Eye (tissue), 1 donor: Measurements from ENCODE around the gene AXDND1.
"Not testable (repeated sequence)": the region's sequence is repeated elsewhere in the genome, so short reads cannot be mapped to it uniquely, and the experiment has no call there.

Source experiments
- DNase-seq: peaks from one replicate; pipeline ENCODE4 v3.0.0-alpha.2; 2015

The AXDND1 gene, protein sequence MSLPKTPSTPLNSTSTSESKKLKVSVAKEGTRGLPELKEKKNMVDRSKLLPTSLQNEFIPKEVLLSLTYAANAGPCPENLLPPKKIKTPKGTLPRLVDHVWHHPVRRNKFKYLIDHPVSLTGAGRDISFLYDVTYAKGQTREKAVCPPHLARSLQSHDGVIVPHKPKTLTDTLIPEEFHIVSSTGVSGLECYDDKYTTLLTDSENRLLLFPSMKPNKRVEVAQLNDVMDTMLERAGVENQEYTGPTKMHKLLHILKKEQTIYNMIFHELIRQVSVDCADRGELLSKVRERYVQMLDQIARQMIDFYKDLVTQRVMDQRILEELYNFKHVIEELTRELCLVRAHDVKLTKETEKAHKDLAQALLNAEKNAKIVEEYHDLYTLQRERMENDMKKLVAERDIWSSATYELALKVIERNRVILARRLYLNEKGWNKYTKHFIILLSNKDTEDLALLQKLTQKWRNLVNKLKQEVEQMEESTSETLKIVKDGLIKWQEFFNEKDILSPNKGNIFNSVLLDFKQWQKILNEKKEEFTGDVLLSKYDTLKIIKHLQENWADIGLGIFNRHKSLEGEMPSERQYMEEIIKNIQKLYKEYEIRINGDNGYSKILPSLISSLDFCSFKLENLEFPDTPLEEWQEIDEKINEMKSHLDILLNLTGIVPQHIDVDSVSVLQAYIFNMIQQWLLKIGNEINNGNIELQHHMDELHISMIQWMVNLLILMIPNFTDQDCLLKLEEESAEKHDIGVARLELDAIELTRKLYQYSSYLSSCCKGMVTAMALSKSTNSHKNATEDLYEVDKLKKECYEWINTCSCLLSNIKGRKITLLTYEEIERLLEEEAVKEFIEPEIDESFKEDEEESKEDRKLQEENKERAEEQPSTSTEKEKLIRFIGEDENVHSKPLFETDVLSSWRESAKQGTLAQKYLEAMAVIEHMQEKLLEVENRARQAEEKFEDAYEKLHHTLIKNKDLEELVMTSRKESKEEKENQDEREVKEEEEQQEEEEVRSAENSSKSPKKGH

DNA sequence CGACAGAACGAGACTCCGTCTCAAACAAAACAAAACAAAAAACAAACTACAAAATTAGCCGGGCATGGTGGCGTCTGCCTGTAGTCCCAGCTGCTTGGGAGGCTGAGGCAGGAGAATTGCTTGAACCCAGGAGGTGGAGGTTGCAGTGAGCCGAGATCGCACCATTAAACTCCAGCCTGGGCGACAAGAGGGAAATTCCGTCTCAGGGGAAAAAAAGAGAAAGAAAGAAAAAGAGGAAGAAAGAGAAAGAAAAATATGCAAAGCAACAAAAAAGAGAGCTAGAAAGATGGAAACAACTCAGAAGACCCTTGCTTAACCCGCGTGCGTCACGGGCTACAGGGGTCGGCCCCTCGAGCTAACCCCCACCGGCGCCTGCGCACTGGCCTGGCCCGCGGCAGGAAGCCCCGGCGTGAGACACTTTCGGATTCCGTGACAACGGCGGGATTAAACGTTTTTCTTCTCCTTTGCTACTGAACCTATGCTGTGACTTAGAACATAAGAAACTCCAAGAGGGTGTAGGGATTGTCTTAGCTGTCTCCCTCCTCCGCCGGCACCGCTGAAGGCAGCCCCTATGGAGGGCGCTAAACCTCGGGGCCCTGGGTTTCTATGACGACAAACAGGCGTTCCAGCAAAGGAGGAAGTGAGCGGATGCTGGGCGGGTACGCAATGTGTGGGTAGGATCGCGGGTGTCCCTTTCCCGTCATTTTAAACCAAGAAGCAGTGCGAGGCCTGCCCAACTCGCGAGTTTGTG lies at the start of gene AXDND1:
AXDND1 (plus strand) TSS at position 630 of the 751 bp plus-strand sequence. CDS start 539 bp downstream, outside the sequence.
- DNase-seq = peak; percentile 95

DNA sequence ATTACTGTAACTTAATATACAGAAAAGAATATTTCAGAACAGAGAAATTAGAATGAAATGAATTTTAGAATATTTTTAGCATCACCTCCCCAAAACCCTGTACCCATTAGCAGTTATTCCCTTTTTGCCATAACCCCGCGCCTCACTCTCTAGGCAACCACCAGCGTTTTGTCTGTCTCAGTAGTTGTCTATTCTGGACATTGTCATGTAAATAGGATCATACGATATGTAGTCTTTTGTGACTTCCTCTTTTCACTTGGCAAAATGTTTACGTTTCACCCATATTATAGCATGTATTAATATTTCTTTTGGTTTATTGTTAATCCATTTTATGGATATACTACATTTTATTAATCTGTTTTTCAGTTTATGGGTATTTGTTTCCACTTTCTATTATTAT lies 47.3 kb upstream of the AXDND1 start:
- no peak for DNase-seq

DNA sequence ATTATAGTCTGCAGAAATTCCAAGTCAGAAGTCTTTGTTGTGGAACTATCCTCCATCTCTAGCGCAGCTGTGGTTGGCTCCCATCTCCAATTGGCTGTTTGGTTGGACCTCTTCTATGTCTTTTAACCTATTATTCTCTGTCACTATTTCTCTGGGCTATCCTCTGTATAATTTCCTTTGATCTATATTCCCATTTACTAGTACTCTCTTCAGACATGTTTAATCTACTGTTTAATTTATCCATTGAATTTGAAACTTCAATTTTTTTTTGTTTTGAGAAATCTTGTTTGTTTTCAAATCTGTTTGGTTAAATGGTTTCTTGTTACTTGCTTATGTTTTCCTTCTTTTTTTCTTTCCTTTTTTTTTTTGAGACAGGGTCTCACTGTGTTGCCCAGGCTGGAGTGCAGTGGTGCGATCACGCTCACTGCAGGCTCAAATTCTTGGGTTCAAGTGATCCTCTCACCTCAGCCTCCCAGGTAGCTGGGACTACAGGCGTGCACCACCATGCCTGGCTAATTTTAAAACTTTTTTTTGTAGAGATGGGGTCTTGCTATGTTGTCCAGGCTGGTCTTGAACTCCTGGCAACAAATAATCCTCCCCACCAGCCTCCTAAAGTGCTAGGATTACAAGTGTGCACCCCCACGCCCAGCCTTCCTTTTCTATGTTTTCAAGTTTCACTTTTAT lies 44.1 kb upstream of the AXDND1 start:
- no peak for DNase-seq

DNA sequence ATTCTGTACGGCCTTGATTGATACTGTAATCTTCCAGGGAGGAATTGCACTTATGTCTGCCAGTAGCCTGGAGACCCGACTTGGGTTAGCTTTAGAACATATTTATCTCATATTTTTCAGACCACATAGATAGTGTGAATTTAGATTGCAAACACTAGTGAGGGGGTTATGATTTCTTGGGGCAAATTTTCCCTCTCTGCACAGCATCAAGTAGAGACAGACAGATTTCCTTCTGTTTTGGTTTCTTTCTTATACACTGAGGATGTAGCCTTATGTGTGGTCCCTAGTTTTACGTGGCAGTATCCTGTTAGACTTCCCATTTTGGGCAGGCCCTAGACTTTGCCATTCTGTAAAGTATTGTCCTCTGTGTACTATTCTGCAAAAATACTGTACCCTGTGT lies 43.2 kb upstream of the AXDND1 start:
- no peak for DNase-seq

DNA sequence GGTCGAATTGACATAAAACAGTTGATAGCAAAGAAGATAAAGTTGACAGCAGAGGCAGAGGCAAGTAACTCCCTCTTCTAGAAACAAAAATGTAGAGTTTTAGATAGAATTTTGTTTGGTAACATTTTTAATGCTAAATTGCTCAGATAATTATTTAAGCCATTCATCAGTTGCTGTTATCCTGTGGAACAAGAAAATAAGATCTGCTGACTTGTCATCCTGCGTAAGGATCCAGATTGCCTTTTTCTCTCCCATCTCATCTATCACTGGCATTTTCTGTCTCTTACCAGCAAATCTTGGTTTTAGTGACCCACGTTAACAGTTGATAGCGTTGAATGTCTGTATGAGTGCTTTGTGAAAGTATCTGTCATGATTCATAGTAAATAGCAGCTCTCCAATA lies 42.3 kb upstream of the AXDND1 start:
- no peak for DNase-seq

DNA sequence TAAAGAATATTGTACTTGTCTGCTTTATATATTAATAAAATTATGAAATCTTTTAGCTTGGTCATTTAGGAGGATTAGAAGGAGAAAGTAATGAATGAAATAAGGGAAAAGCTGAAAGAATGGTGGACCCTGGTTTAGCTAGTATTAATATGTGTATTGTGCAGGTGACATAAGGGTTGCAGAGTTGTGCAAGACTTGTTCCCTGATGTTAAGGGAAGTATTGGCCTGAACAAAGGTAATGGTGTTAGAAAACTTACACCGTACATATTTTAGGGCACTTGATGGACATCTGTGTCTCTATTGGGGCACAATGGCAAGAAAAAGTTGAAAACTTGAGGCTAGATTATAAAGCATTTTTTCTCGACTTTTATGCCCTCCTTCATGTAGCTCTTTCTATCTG lies 39.9 kb upstream of the AXDND1 start:
- no peak for DNase-seq

DNA sequence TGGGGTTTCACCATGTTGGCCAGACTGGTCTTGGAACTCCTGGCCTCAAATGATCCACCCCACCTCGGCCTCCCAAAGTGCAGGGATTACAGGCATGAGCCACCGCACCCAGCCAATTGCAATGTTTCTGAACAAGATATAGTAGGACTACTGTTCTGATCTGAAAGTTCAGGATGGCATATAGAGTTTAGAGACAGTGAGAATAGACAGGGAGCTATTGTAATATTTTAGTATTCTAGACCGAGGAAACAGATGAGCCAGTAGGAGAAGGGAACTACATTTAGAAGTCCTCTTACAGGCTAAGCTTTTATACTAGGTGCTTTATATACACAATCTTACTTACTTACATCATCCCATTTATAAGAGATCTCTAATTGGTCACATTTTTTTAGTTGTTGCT lies 39.0 kb upstream of the AXDND1 start:
- DNase-seq = no peak

DNA sequence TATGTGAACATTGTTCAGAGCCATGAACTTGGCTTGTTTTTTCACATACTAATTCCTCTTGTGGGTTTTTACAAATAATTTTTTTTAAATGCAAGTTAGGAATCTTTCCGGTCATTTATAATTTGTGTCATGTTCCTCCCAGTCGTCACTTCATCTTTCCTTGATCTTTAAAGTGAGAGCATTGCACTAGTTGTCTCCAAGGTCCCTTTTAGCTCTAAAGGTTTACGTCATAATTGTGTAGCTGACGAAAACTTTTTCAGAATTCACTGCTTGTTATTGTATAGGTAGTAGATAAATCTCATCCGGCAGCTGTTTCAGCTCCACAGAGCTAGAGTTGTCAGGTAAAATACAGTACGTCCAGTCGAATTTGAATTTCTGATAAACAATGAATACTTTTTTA lies 38.6 kb upstream of the AXDND1 start:
- no peak for DNase-seq

DNA sequence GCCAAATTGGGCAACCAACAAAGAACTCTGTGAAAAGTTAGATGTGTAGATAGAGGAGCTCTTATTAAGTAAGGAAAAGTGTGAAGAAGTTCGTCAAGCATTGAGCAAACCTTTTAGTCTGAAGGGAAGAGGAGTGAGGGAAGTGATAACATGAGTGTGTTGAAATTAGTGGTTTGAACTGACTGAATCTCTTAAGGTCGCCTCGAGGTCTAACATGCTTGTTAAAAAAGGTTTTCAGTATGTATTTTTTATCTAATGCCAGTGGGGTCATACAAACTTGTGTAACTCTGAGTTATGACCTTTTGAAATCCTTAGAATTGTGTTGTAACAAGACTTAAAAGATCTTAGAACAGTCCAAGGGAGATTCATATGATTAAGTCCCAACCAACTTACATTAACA lies 38.1 kb upstream of the AXDND1 start:
- DNase-seq = no peak

DNA sequence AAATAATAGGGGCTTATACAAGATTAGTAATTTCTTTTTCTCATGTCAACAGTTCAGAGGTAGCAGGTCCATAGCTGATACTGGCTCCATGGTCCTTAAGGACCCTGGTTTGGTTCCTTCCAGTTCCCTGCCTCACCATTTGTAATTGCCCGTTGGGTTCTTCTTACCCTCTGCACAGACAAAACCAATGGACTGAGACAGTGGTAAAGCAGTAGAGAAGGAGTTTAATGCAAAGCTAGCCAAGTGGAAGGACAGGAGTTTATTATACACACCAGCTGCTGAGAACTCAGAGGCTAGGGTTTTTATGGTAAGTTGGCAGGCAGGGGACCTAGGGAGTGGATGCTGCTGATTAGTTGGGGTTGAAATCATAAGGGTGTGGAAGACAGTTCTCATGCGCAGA lies 35.9 kb upstream of the AXDND1 start:
- DNase-seq = no peak

DNA sequence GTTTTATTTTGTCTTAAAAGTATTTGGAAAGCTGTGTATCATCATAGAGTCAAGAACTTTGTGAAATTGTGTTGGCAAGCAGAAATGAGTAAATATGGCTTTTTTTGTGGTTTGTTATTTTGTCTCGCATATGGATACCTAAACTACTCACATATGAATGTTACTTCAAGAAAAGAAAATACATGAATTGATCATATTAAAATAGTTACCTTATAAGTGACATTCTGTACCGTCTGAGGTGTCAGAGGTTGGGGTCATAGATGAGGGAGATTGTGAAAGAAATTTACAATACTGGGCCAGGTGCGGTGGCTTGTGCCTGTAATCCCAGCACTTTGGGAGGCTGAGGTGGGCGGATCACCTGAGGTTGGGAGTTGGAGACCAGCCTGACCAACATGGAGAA lies 31.3 kb upstream of the AXDND1 start:
- no peak for DNase-seq

DNA sequence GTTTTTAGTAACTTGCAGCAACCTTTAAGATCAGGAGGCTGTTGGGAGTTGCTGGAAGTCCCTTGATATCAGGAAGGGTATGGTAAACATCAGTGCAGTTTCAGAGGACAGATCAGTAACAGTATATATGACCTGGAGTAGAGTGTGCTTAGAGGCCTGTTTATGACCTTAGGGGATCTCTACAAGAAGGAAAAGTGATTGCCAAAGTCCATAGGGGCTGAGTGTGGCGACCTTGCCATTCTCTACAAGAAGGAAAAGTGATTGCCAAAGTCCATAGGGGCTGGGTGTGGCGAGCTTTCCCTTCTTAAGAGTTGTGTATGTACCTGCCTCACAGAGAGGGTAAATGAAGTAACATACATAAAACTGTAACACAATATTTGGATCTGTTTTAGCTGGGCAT lies 28.5 kb upstream of the AXDND1 start:
- no peak for DNase-seq

DNA sequence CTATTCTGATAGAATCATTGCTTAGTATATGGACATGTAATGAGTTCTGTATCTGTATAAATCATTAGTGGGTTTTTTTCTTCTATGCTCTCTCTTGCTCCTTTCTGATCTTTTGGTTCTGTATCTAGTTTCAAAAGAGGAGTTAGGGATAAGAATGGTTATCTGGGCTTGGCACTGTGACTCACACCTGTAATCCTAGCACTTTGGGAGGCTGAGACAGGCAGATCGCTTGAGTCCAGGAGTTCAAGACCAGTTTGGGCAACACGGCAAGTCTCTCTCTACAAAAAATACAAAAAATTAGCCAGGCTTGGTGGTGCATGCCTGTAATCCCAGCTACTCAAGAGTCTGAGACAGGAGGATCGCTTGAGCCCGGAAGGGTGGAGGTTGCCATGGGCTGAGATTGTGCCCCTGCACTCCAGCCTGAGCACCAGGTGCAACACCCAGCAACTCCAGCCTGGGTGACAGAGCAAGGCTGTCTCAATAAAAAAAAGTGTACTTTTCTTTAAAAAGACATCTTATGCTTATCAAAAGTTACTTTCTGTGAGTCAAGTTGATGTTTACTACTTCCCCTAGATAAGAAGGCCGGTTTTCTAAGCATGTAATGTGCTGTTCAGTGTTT lies 27.7 kb upstream of the AXDND1 start:
- no peak for DNase-seq

DNA sequence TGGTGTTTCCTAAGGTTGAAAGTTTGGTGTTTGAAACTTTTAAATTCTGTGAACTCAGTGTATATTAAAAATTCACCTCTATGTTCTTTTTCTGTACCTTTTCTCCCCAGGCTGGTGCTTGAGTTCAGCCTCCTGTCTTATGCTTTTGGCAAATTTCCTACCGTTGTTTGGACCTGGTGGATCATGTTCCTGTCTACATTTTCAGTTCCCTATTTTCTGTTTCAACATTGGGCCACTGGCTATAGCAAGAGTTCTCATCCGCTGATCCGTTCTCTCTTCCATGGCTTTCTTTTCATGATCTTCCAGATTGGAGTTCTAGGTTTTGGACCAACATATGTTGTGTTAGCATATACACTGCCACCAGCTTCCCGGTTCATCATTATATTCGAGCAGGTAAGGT lies 24.9 kb upstream of the AXDND1 start:
- DNase-seq = no peak

DNA sequence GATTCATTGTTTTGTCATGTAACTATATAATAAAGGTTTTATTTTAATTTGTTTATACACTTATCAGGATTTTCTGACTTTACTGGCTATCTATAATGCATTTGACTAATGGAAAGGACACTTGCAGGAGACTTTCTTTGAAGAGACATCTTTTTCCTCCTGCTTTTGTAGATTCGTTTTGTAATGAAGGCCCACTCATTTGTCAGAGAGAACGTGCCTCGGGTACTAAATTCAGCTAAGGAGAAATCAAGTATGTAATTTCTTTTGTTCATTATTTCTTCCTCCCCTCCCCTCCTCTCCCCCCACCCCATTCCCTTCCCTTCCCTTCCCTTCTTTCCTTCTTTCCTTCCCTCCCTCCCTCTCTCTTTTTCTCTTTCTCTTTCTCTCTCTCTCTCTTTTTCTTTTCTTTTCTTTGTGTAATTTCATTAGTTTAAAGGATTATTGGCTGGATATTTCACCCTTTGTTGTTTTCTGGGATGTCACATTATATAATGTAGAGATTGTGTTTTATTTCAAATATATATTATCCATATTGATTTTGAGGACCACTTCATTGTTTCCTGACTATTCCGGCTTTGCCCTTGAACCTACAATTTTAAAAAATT lies 23.7 kb upstream of the AXDND1 start:
- no peak for DNase-seq

DNA sequence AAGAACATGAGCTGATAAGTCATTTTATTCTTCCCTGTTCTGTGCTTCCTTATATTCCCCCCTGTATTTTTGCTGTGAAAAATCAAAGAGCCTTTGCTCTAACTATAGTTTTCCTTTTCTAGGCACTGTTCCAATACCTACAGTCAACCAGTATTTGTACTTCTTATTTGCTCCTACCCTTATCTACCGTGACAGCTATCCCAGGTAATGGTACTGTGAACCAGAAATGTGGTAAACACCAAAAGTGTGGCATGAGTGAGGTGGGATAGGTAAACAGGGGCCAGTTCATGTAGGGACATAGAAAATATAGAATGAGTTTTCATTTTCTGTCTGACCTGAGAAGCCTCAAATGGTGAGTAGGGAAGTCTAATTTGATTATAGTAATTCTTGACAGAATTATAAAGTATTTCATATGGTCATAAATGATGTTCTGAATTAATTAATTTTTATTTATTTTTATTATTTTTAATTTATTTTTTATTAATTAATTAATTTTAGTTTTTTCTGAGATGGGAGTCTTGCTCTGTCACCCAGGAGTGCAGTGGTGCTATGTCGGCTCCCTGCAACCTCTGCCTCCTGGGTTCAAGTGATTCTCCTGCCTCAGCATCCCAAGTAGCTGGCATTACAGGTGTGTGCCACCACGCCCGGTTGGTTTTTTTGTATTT lies 22.9 kb upstream of the AXDND1 start:
- no peak for DNase-seq

DNA sequence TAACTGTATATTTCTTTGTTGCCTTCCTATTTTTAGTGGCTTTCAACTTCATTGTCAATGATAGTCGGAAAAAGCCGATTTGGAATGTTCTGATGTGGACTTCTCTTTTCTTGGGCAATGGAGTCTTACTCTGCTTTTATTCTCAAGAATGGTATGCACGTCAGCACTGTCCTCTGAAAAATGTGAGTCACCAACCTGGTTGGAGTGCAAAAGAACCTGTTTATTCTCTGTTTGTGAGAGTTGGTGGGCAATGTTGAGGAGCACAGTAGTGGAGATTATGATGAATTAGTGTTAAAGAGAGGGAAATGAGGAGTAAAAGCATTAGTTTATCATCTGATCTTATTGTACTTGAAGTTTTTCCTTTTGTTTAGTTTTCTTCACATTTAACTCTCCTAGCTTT lies 14.5 kb upstream of the AXDND1 start:
- no peak for DNase-seq

DNA sequence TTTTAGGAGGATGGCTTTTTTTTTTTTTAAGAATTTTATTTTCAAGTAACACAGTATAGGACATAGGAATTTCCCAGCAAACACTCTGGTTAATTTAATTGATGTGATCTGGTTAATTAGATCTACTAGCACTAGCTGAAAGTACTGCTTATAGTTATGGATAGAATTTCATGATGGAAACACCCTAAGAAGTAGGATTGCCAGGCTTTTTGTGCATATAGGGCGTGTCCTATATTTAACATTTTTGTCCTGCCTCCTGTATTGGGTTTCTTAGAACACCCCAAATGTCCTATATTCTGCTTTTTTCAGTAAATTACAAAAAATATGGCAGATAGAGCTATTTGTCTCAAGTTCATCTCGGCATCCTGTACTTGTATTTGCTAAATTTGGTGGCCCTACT lies 13.5 kb upstream of the AXDND1 start:
- DNase-seq = no peak

DNA sequence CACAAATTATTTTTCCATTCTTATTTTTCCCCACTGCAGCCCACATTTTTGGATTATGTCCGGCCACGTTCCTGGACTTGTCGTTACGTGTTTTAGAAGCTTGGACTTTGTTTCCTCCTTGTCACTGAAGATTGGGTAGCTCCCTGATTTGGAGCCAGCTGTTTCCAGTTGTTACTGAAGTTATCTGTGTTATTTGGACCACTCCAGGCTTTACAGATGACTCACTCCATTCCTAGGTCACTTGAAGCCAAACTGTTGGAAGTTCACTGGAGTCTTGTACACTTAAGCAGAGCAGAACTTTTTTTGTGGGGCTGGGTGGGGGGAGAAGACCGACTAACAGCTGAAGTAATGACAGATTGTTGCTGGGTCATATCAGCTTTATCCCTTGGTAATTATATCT lies 12.2 kb upstream of the AXDND1 start:
- DNase-seq = no peak

DNA sequence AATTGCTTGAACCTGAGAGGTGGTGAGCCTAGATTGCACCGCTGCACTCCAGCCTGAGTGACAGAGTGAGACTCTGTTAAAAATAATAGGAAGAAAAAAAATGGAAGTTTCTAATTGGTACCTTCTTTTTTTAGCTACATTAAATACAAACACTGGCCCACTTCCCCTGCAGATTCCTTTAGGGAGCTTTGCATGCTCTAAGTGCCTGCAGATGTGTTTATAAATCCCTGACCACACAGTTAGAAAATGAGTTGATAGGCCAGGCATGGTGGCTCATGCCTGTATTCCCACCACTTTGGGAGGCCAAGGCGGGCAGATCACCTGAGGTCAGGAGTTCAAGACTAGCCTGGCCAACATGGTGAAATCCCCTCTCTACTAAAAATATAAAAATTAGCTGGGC lies 4.1 kb upstream of the AXDND1 start:
- not testable (repeated sequence) for DNase-seq
